22Rv1 (cell line): ENCODE results near the gene NFATC1.

ENCODE experiments used
- H3K27ac ChIP-seq: fragments of 450-650 bp; 2 replicates; pipeline ENCODE4 v1.5.1; 2017
- ZFX ChIP-seq: fragments of 450-650 bp; IDR thresholded peaks from 2 replicates; pipeline ENCODE4 v1.6.1; 2017; ENCODE audit warnings: antibody characterized with exemption, borderline replicate concordance
- TF ChIP-seq, protein P1 (sequence below): fragments of 450-650 bp; IDR thresholded peaks from 2 replicates; pipeline ENCODE4 v1.5.1; 2017; ENCODE audit warnings: mild to moderate bottlenecking

NFATC1 gene

DNA sequence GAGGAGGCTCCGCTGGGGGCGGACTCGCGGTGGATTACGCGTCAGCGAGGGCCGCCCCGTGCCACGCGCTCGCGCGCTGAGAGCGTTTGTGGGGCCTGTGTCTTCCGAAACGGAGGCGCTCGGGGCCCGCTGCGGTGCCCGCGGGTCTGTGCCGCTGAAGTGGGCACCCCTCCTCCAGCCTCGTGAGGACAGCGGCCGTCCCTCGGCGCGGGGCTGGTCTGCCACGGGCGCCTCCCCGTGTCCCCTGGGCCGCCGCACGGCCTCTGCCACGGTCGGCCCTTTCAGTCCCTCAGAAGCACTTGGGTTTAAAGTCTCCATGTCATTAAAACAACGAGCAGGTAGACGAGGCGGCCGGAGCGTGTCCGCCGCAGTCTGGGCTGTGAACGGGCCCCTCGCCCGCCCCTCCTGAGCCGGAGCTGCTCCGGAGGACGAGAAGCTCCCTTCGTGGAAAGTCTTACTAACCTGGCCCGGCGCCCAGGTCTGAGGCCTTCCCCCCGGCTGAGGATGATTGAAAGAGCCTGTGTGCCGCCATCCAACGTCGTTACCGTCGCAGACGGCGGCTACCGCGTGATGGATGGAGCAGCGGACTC, 97.6 kb downstream of the NFATC1 start:
- no peak overlapping the region for H3K27ac ChIP-seq
- TF ChIP-seq, protein P1, sequence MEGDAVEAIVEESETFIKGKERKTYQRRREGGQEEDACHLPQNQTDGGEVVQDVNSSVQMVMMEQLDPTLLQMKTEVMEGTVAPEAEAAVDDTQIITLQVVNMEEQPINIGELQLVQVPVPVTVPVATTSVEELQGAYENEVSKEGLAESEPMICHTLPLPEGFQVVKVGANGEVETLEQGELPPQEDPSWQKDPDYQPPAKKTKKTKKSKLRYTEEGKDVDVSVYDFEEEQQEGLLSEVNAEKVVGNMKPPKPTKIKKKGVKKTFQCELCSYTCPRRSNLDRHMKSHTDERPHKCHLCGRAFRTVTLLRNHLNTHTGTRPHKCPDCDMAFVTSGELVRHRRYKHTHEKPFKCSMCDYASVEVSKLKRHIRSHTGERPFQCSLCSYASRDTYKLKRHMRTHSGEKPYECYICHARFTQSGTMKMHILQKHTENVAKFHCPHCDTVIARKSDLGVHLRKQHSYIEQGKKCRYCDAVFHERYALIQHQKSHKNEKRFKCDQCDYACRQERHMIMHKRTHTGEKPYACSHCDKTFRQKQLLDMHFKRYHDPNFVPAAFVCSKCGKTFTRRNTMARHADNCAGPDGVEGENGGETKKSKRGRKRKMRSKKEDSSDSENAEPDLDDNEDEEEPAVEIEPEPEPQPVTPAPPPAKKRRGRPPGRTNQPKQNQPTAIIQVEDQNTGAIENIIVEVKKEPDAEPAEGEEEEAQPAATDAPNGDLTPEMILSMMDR = no peak
- TF ChIP-seq ZFX = no peak

DNA sequence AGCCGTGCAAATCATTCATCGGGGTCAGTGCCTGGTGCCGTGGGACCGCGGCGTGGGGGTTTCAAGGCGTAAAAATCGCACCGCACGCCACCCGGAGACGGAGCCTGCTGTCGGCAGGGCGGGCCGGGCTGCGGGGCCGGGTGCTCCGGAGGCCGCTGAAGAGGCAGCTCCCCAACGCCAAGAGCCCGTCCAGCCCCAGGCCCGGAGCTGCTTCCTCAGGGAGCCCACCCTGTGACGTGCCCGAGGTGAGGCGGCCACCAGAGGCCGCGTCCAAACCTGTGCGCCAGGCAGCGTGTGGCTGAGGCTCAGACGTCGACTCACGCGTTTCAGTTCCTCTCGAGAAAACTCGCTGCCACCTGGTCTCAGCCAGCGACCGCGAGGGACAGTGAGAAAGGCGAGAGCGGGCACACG, 98.1 kb downstream of the NFATC1 start:
- no peak for TF ChIP-seq ZFX
- TF ChIP-seq, protein P1 = no peak
- H3K27ac ChIP-seq = no peak overlapping the region

DNA sequence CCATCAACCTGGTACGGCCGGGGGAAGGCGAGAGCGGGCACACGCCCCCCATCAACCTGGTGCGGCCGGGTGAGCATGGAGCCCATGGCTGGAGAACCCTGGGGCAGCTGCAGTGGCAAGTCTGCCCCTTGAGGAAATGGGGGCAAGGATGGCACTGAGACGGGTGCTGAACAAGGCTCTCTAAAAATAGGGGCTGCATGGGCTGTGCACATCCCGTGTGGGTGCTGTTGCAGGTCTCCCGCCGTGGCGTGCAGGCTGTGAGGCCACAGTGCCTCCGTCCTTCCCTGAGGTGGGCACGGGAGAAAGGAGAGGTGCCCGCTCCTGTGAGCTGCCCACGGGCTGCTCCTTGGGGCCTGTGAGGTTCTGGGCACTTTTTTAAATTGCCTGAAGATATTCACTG, 99.2 kb downstream of the NFATC1 start:
- TF ChIP-seq, protein P1 = no peak
- TF ChIP-seq ZFX = no peak
- no peak overlapping the region for H3K27ac ChIP-seq

DNA sequence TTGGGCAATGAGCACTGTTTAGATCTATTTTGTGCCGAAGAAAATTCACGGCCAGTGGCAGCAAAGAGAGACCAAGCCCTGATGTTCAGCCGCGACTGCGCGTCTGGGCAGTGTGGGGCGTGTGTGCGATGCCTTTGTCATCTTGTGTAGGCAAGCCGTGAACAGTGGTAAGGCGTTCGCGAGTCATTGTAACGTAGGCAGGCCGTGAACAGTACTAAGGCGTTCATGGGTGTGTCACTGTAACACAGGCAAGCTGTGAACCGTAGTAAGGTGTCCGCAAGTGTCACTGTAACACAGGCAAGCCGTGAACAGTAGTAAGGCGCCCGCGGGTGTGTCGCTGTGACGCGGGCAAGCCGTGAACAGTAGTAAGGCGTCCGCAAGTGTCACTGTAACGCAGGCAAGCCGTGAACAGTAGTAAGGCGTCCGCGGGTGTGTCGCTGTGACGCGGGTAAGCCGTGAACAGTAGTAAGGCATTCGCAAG, 99.9 kb downstream of the NFATC1 start:
- no peak overlapping the region for H3K27ac ChIP-seq
- TF ChIP-seq, protein P1 = no peak
- no peak for TF ChIP-seq ZFX

- H3K27ac ChIP-seq = no peak overlapping the region
- TF ChIP-seq, protein P1 = no peak
- TF ChIP-seq ZFX = no peak
These were observed 100.7 kb downstream of the NFATC1 start for GRCh38 chr18:79496237-79496977.

DNA sequence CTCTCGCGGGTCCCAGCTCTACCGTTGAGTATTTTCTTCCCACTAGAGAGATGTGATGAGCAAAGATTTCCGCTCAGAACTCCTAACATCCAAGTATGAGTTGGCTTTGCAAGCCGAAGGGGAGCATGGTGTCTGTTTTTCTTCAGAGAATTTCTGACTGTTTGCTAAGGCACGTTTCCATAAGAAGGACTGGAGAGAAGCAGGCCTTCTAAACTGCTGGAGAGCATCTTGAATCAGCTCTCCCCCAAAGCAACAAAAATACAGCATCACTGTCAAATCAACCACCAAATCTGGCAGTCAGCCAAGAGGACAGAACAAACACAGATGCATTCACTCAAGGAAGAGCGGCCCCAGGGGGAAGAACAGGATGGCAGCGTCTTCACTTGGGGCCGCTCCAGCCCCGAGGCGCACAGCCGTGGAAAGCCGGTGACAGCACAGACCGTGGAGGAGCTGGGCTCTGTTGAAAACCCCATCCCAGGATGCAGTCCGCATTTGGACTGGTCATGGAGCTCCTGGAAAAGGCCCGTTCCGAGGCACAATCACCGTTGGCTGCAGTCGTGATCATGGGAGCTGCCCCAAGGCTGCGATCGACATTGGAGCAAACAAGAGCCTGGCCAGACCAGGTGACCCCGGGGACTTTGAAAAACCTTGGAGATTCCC, 101.4 kb downstream of the NFATC1 start:
- no peak overlapping the region for H3K27ac ChIP-seq
- TF ChIP-seq ZFX = no peak
- TF ChIP-seq, protein P1 = no peak
